ENCODE data around the gene LUM. TPM values are rescaled to one million over a fixed set of nuclear protein-coding genes. Genes with fewer than 3 reads are reported as not detected.

LUM gene
- polyA plus RNA-seq, 1 of the 3 experiments (the other 2 are of a cell fraction) = 30.6 TPM

DNA sequence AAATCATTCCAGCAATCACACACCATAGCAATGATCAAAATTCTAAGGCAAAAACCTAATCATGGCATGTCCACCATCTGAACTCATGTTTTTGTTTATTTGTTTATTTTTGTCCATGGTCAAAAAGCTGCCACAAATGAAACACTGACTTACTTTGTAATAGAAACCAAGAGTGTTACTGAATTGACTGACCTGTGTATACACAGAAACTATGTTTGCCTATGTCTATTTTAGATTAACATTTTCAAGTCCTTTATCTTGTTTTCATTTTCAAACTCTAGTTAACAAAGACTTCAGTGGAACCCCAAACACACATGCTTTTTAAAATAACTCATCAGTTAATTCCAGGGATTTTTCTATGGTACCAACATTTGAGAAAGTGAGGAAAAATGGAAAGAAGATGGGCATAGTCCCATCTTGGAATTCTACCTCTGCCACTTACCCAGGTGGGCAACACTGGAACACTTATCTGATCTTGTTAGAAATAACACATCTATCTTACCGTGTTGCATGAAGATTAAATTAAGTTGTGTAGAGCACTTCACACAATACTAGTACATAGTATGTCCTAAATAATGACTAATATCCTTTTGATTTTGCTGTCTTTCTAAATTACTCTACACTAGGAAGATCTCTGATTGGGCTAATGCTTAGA, 6.4 kb downstream of the LUM start (continued):
- TF ChIP-seq, protein P1, sequence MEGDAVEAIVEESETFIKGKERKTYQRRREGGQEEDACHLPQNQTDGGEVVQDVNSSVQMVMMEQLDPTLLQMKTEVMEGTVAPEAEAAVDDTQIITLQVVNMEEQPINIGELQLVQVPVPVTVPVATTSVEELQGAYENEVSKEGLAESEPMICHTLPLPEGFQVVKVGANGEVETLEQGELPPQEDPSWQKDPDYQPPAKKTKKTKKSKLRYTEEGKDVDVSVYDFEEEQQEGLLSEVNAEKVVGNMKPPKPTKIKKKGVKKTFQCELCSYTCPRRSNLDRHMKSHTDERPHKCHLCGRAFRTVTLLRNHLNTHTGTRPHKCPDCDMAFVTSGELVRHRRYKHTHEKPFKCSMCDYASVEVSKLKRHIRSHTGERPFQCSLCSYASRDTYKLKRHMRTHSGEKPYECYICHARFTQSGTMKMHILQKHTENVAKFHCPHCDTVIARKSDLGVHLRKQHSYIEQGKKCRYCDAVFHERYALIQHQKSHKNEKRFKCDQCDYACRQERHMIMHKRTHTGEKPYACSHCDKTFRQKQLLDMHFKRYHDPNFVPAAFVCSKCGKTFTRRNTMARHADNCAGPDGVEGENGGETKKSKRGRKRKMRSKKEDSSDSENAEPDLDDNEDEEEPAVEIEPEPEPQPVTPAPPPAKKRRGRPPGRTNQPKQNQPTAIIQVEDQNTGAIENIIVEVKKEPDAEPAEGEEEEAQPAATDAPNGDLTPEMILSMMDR (IDR thresholded peaks at IDR 0.05) = no peak

DNA sequence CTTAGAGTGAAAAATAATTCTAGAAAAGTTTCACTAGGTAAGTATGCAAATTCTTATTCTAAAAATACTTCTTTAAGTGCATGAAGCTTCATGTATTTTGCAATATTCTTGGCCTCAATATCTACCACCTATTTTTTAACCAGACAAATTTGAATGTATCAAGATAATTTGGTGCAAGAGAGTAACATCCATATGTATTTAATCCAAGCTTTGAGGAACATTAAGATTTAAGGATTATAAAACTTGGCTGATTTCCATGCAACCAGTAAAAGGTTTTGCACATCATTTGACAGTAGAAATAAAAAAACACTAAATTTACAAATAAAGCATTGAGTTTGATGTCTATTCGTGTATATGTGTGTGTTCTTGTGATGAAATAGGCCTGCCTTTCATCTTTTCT, 7.7 kb downstream of the LUM start:
- no peak overlapping the region for H3K4me3 ChIP-seq (ENCODE audit: low read depth in 2 of 2, low read length in 1 of 2)
- CTCF ChIA-PET = interaction anchor here (1.3 kb wide), 1 partner anchor 223 kb away, joined by 5 read pairs; no protein-coding TSS in a partner anchor
- WGBS (ENCODE audit: low lambda C conversion rate) = 28% methylated on average over 1 of the region's 1 CpG

DNA sequence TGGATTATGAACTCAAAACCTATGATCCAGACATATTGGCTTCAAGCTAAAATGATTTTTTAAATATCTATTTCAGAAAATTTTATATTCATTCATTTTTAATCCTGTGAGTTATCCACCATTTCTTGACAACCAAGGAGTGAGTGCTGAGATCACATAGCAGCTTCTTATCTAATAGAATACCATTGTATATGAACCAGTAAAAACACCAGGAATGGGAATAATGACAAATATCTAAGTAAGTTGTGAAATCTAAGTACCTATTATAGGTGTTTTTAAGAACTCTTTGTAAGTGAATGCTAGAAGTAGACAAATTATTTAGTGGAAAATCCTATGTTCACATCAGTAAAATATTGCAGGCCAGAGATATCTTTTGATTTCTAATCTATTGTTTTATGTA, 8.2 kb downstream of the LUM start:
- Histone ChIP-seq H3K4me3 (ENCODE audit: low read depth in 2 of 2, low read length in 1 of 2) (no peak overlapping the region), H3K27ac (ENCODE audit: low read depth in 2 of 2, low read length in 1 of 2) (no peak overlapping the region), H4K20me1 (ENCODE audit: insufficient read depth) (no peaks in the 10 kb centered on the region), H3K4me2 (no peak overlapping the region), H3K27me3 (ENCODE audit: insufficient read depth) (no peaks in the 10 kb centered on the region), H2AFZ (ENCODE audit: low read depth) (no peak overlapping the region), H3K9ac (no peak overlapping the region), H3F3A (replicated peaks; ENCODE audit: insufficient read depth) (peaks cover 15% of the 10 kb centered on the region), H3K9me3 (no peaks in the 10 kb centered on the region), H3K4me1 (ENCODE audit: control insufficient read depth in 1 of 2, insufficient read depth in 2 of 2, low read depth in 1 of 2, low read length in 1 of 2) (peaks cover 0 to 12% of the 10 kb centered on the region in 2 experiments; a peak in 3 of 4 replicates), H3K79me2 (ENCODE audit: insufficient read depth) (no peaks in the 10 kb centered on the region; the same call in 1 of the 2 replicates), H3K36me3 (replicated peaks in 1 of 2; ENCODE audit: control insufficient read depth in 1 of 2, insufficient read depth in 2 of 2, low read length in 1 of 2) (peaks cover 14 to 15% of the 10 kb centered on the region in 2 experiments), H3K9me2 (no peaks in the 10 kb centered on the region)
- ChIA-PET POLR2A (no interaction called here), CTCF (interaction anchor here (1.3 kb wide), 1 partner anchor 223 kb away, joined by 5 read pairs; no protein-coding TSS in a partner anchor)
- DNase-seq = no peak
- TF ChIP-seq, protein P2, sequence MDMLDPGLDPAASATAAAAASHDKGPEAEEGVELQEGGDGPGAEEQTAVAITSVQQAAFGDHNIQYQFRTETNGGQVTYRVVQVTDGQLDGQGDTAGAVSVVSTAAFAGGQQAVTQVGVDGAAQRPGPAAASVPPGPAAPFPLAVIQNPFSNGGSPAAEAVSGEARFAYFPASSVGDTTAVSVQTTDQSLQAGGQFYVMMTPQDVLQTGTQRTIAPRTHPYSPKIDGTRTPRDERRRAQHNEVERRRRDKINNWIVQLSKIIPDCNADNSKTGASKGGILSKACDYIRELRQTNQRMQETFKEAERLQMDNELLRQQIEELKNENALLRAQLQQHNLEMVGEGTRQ (IDR thresholded peaks at IDR 0.05; ENCODE audit: borderline replicate concordance, low read depth, low read length) = no peak
- no peak for TF ChIP-seq NRF1 (IDR thresholded peaks at IDR 0.05; ENCODE audit: low read depth, low read length)
- TF ChIP-seq JUND (IDR thresholded peaks at IDR 0.05) = no peak
- no peak for TF ChIP-seq YY1 (IDR thresholded peaks at IDR 0.05; ENCODE audit: low read depth)
- TF ChIP-seq EZH2phosphoT487 (IDR thresholded peaks at IDR 0.05; ENCODE audit: borderline replicate concordance, low read depth) = no peak
- TF ChIP-seq, protein P3, sequence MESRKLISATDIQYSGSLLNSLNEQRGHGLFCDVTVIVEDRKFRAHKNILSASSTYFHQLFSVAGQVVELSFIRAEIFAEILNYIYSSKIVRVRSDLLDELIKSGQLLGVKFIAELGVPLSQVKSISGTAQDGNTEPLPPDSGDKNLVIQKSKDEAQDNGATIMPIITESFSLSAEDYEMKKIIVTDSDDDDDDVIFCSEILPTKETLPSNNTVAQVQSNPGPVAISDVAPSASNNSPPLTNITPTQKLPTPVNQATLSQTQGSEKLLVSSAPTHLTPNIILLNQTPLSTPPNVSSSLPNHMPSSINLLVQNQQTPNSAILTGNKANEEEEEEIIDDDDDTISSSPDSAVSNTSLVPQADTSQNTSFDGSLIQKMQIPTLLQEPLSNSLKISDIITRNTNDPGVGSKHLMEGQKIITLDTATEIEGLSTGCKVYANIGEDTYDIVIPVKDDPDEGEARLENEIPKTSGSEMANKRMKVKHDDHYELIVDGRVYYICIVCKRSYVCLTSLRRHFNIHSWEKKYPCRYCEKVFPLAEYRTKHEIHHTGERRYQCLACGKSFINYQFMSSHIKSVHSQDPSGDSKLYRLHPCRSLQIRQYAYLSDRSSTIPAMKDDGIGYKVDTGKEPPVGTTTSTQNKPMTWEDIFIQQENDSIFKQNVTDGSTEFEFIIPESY (IDR thresholded peaks at IDR 0.05; ENCODE audit: borderline replicate concordance, low read depth) = no peak
- TF ChIP-seq FOSL2 (IDR thresholded peaks at IDR 0.05; ENCODE audit: borderline replicate concordance, low read depth) = no peak
- TF ChIP-seq RCOR1 (IDR thresholded peaks at IDR 0.05; ENCODE audit: low read length) = no peak
- TF ChIP-seq MEF2A (IDR thresholded peaks at IDR 0.05; ENCODE audit: borderline replicate concordance, low read depth) = no peak
- TF ChIP-seq, protein P4, sequence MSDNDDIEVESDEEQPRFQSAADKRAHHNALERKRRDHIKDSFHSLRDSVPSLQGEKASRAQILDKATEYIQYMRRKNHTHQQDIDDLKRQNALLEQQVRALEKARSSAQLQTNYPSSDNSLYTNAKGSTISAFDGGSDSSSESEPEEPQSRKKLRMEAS (IDR thresholded peaks at IDR 0.05; ENCODE audit: low read depth) = no peak
- TF ChIP-seq ELF1 (IDR thresholded peaks at IDR 0.05) = no peak
- TF ChIP-seq CHD2 (IDR thresholded peaks at IDR 0.05; ENCODE audit: low read length, partially characterized antibody) = no peak
- TF ChIP-seq, protein P5, sequence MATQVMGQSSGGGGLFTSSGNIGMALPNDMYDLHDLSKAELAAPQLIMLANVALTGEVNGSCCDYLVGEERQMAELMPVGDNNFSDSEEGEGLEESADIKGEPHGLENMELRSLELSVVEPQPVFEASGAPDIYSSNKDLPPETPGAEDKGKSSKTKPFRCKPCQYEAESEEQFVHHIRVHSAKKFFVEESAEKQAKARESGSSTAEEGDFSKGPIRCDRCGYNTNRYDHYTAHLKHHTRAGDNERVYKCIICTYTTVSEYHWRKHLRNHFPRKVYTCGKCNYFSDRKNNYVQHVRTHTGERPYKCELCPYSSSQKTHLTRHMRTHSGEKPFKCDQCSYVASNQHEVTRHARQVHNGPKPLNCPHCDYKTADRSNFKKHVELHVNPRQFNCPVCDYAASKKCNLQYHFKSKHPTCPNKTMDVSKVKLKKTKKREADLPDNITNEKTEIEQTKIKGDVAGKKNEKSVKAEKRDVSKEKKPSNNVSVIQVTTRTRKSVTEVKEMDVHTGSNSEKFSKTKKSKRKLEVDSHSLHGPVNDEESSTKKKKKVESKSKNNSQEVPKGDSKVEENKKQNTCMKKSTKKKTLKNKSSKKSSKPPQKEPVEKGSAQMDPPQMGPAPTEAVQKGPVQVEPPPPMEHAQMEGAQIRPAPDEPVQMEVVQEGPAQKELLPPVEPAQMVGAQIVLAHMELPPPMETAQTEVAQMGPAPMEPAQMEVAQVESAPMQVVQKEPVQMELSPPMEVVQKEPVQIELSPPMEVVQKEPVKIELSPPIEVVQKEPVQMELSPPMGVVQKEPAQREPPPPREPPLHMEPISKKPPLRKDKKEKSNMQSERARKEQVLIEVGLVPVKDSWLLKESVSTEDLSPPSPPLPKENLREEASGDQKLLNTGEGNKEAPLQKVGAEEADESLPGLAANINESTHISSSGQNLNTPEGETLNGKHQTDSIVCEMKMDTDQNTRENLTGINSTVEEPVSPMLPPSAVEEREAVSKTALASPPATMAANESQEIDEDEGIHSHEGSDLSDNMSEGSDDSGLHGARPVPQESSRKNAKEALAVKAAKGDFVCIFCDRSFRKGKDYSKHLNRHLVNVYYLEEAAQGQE (IDR thresholded peaks at IDR 0.05; ENCODE audit: low read depth, low read length) = no peak

More for the DNA sequence above, 7.7 kb downstream of the LUM start:
- Histone ChIP-seq H3K4me1 (ENCODE audit: control insufficient read depth in 1 of 2, insufficient read depth in 2 of 2, low read depth in 1 of 2, low read length in 1 of 2) (peaks cover 0 to 7% of the 10 kb centered on the region in 2 experiments; a peak in 2 of 4 replicates), H3F3A (replicated peaks; ENCODE audit: insufficient read depth) (peaks cover 15% of the 10 kb centered on the region), H3K4me2 (no peak overlapping the region), H3K79me2 (ENCODE audit: insufficient read depth) (no peaks in the 10 kb centered on the region; the same call in 1 of the 2 replicates), H3K9me3 (no peaks in the 10 kb centered on the region), H3K36me3 (replicated peaks in 1 of 2; ENCODE audit: control insufficient read depth in 1 of 2, insufficient read depth in 2 of 2, low read length in 1 of 2) (peaks cover 14 to 15% of the 10 kb centered on the region in 2 experiments), H3K27me3 (ENCODE audit: insufficient read depth) (no peaks in the 10 kb centered on the region), H3K27ac (ENCODE audit: low read depth in 2 of 2, low read length in 1 of 2) (no peak overlapping the region), H2AFZ (ENCODE audit: low read depth) (no peak overlapping the region), H3K9me2 (no peaks in the 10 kb centered on the region), H3K9ac (no peak overlapping the region), H4K20me1 (ENCODE audit: insufficient read depth) (no peaks in the 10 kb centered on the region)
- DNase-seq = no peak
- TF ChIP-seq SIN3A (IDR thresholded peaks at IDR 0.05; ENCODE audit: borderline replicate concordance, low read depth, low read length) (no peak), RFX5 (IDR thresholded peaks at IDR 0.05; ENCODE audit: low read length) (no peak), SMC3 (IDR thresholded peaks at IDR 0.05; ENCODE audit: low read depth, low read length) (no peak)
- POLR2A ChIA-PET = no interaction called here
